GM21825 (cell line): ENCODE results near the gene ADAM19.

Source experiments
- ATAC-seq: cut with Tn5 transposase; IDR thresholded peaks from one replicate; pipeline ENCODE4 v1.9.1; 2021; ENCODE audit warnings: mild to moderate bottlenecking, moderate library complexity; ENCODE audit not compliant: unreplicated experiment

The ADAM19 gene

GRCh38 chr5:157563929-157564716, 11.5 kb downstream of the ADAM19 start:
- ATAC-seq: no peak

- ATAC-seq: no peak
Observed at GRCh38 chr5:157563373-157563928, 12.1 kb downstream of the ADAM19 start.

GRCh38 chr5:157562111-157562581, 13.4 kb downstream of the ADAM19 start:
- no peak for ATAC-seq

GRCh38 chr5:157561110-157561509, 14.5 kb downstream of the ADAM19 start:
- ATAC-seq: no peak

- ATAC-seq: no peak
Observed at GRCh38 chr5:157559301-157559700, 16.3 kb downstream of the ADAM19 start.

- ATAC-seq: no peak
Observed at GRCh38 chr5:157558681-157559080, 16.9 kb downstream of the ADAM19 start.

- ATAC-seq: no peak
Observed at GRCh38 chr5:157558041-157558595, 17.5 kb downstream of the ADAM19 start.

- no peak for ATAC-seq
Observed at GRCh38 chr5:157556615-157557418, 18.8 kb downstream of the ADAM19 start.

- ATAC-seq: no peak
Observed at GRCh38 chr5:157555037-157555640, 20.4 kb downstream of the ADAM19 start.

GRCh38 chr5:157554179-157555036, 21.2 kb downstream of the ADAM19 start:
- no peak for ATAC-seq

GRCh38 chr5:157552650-157553049, 22.9 kb downstream of the ADAM19 start:
- ATAC-seq: no peak

GRCh38 chr5:157550663-157551062, 24.9 kb downstream of the ADAM19 start:
- ATAC-seq: no peak

GRCh38 chr5:157549954-157550549, 25.5 kb downstream of the ADAM19 start:
- ATAC-seq: no peak

- no peak for ATAC-seq
Observed at GRCh38 chr5:157549283-157549629, 26.3 kb downstream of the ADAM19 start.

GRCh38 chr5:157548513-157549282, 26.9 kb downstream of the ADAM19 start:
- ATAC-seq: no peak

GRCh38 chr5:157547941-157548512, 27.5 kb downstream of the ADAM19 start:
- ATAC-seq: no peak

- no peak for ATAC-seq
Observed at GRCh38 chr5:157546456-157547100, 29.0 kb downstream of the ADAM19 start.
